HG03064 (cell line): ENCODE results near the gene CHRND.

Source experiments
- ATAC-seq: cut with Tn5 transposase; IDR thresholded peaks from one replicate; pipeline ENCODE4 v1.9.1; 2021; ENCODE audit warnings: low read depth; ENCODE audit not compliant: unreplicated experiment

The CHRND gene

GRCh38 chr2:232487385-232488096 lies 38.4 kb upstream of the CHRND start, which contains the start of gene ECEL1:
Gene ECEL1 (minus strand): TSS chr2:232487834. CDS start chr2:232486653, 1,181 bp downstream.
- no peak for ATAC-seq

- ATAC-seq, result no peak
These were observed 37.8 kb upstream of the CHRND start for GRCh38 chr2:232488097-232488711.

GRCh38 chr2:232488721-232489300 lies 37.1 kb upstream of the CHRND start:
- no peak for ATAC-seq

- no peak for ATAC-seq
These were observed 36.3 kb upstream of the CHRND start for GRCh38 chr2:232489516-232490220.

- no peak for ATAC-seq
These were observed 35.5 kb upstream of the CHRND start for GRCh38 chr2:232490221-232491138.

GRCh38 chr2:232491139-232491780 lies 34.7 kb upstream of the CHRND start:
- ATAC-seq, result no peak

GRCh38 chr2:232492236-232492848 lies 33.6 kb upstream of the CHRND start:
- ATAC-seq, result no peak

- no peak for ATAC-seq
These were observed 32.8 kb upstream of the CHRND start for GRCh38 chr2:232492963-232493700.

GRCh38 chr2:232493701-232494474 lies 32.1 kb upstream of the CHRND start:
- ATAC-seq, result no peak

- ATAC-seq, result no peak
These were observed 31.4 kb upstream of the CHRND start for GRCh38 chr2:232494542-232494941.

GRCh38 chr2:232495292-232495691 lies 30.7 kb upstream of the CHRND start:
- no peak for ATAC-seq

GRCh38 chr2:232496501-232497270 lies 29.3 kb upstream of the CHRND start:
- no peak for ATAC-seq

- ATAC-seq, result no peak
These were observed 28.6 kb upstream of the CHRND start for GRCh38 chr2:232497348-232497747.

GRCh38 chr2:232498452-232498851 lies 27.5 kb upstream of the CHRND start:
- ATAC-seq, result no peak

- no peak for ATAC-seq
These were observed 24.6 kb upstream of the CHRND start for GRCh38 chr2:232501331-232501771.

GRCh38 chr2:232501794-232502390 lies 24.1 kb upstream of the CHRND start:
- no peak for ATAC-seq

- no peak for ATAC-seq
These were observed 23.4 kb upstream of the CHRND start for GRCh38 chr2:232502511-232502910.
